Body of pancreas (tissue), 4 donors: ENCODE measurements around the gene SALL1. TPM values are rescaled to one million over a fixed set of nuclear protein-coding genes. Genes with fewer than 3 reads are reported as not detected.

Source experiments
- ATAC-seq: fragments of 150-250 bp; one replicate; pipeline ENCODE4 v1.9.1; 2016
- DNase-seq, 4 donors: peaks; one replicate each; pipeline ENCODE4 v3.0.0-alpha.2; 2019
- H3K27ac ChIP-seq, 4 donors: fragments of 200-600 bp; sonication (generic); 1 replicate in 3 of 4; 2 replicates in 1 of 4; pipeline versions ENCODE4 v1.5.1 to v1.6.1; 2016 to 2019; ENCODE audit warnings: mild to moderate bottlenecking in 1 of 4, mixed read lengths in 1 of 4, moderate library complexity in 1 of 4
- H3K27me3 ChIP-seq, 2 donors: fragments of 200-600 bp; sonication (generic); one replicate each; pipeline ENCODE4 v1.6.0; 2016; ENCODE audit warnings: mild to moderate bottlenecking in 1 of 2
- H3K36me3 ChIP-seq, 2 donors: fragments of 200-600 bp; sonication (generic); replicated peaks in 1 of 2; 2 replicates each; pipeline ENCODE4 v1.5.1; 2016; ENCODE audit warnings: low read depth in 2 of 2; ENCODE audit not compliant: insufficient read depth in 1 of 2
- H3K4me1 ChIP-seq: fragments of 200-600 bp; sonication (generic); one replicate; pipeline ENCODE4 v1.6.0; 2016
- H3K4me3 ChIP-seq, 2 donors: fragments of 200-600 bp; sonication (generic); 1 replicate in 1 of 2; 2 replicates in 1 of 2; pipeline ENCODE4 v1.5.1; 2016 to 2019
- H3K9me3 ChIP-seq, 3 donors: fragments of 200-600 bp; sonication (generic); 1 replicate in 2 of 3; 2 replicates in 1 of 3; pipeline ENCODE4 v1.5.1; 2016
- POLR2A ChIP-seq, 3 donors: fragments of 450-650 bp; IDR thresholded peaks; one replicate each; pipeline ENCODE4 v1.6.1; 2016; ENCODE audit warnings: antibody characterized with exemption in 3 of 3, mild to moderate bottlenecking in 2 of 3
- WGBS, 2 donors: methylation state at CpG; one replicate each; pipeline ENCODE4 v1.1.5; 2017; 5-methylcytosine and 5-hydroxymethylcytosine counted together
- intact Hi-C: fragments of 100-400 bp; cut with DNase I; formaldehyde crosslinking; loops from one replicate; pipeline ENCODE4 v1.15.1; 2023
- total RNA-seq, 2 donors: library from RNA; depleted of rRNA; stranded (reverse); fragments of >200 nt; gene quantifications; one replicate each; pipeline ENCODE4 v1.1.0, GENCODE V29; 2016
- TF ChIP-seq, protein P1 (sequence below), 7 experiments: fragments of 450-650 bp in 4 of 7; fragments of 200-600 bp in 3 of 7; sonication (generic) in 3 of 7; IDR thresholded peaks; one replicate each; pipeline ENCODE4 v1.5.1; 2016 to 2019; ENCODE audit warnings: antibody characterized with exemption in 7 of 7

SALL1 gene
- total RNA-seq, 2 donors from 2014 or later, result 0.52 TPM; not detected in 1

DNA sequence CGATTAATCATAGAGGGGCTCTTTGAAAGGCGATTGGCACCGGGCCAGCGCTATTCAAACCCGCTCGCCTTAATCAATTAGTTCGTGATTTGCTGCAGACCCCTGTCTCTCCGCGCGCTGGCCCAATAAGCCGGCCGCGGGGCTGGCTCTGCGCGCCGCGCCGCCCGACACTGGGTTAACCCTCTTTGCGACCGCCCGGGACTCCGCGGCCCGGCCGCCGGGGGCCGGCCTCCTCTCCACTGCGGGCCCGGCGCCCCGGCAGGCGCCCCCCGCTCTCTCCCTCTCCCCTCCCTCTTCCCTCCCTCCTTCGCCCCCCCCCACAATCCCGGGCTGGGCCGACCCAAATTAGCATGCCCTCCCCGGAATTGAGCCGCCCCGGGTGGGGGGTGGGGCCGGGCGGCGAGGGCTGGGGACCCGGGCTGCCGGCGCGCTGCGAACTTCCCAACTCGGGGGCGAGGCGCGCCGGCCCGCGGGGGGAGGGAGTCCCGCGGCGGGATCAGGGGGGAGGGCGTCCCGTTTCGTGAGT lies 428 bp upstream of the SALL1 start:
- H3K27ac ChIP-seq, result peak overlapping the region in 2 of 4 donors; percentile 18 to 53
- intact Hi-C loops, result loop anchor here (10.0 kb wide), 1 partner anchor 233 kb away; no protein-coding TSS in a partner anchor
- peaks cover 42% of the 10 kb centered on the region for H3K4me1 ChIP-seq

DNA sequence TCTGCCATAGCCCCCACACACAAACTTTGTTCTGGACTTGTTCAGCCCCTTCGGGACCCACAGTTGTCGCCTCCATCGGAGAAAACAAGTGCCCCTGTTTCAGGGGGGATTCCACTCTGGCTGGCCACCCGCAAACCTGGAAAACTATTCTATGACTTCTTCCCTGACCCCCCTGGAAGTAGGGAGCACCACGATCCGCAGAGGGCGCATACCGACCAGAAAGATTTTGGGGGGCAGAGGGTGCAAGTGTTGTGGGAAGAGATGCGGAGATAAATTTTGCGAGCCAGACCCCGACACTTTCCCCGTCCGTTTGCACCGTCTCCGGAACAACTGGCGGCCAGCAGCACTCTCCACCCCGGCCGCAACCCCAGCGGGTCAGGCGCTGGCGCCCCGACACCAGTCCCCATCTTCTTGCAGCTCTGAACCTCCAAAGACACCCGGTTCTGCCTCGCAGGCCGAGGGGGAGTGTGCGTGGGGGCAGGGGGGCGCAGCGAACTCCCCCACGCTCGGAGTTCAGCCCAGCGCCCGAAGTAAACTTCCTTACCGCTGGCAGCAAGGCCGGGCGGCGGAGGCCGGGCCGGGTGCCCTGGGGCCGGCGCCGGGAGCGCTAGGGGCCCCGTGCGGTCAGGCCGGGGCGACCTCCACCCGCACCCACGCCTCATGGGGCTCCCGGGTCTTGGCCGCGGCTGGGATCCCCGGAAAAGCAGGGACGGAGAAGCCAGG lies 744 bp downstream of the SALL1 start:
- Histone ChIP-seq H3K27ac (peak overlapping the region in 1 of 4 donors; percentile 38), H3K27me3 (peaks cover 4 to 54% of the 10 kb centered on the region in 2 donors), H3K4me3 (peak overlapping the region in 1 of 2 donors; percentile 17), H3K36me3 (no peaks in the 10 kb centered on the region), H3K4me1 (peaks cover 33% of the 10 kb centered on the region), H3K9me3 (no peaks in the 10 kb centered on the region)
- intact Hi-C loops, result loop anchor here (10.0 kb wide), 1 partner anchor 234 kb away; no protein-coding TSS in a partner anchor
- ATAC-seq, result no peak
- no peak for DNase-seq
- 5% methylated on average over 22 to 52 of the region's 53 CpGs for WGBS, 2 donors
- TF ChIP-seq POLR2A (IDR thresholded peaks at IDR 0.05), result no peak
- TF ChIP-seq, protein P1, sequence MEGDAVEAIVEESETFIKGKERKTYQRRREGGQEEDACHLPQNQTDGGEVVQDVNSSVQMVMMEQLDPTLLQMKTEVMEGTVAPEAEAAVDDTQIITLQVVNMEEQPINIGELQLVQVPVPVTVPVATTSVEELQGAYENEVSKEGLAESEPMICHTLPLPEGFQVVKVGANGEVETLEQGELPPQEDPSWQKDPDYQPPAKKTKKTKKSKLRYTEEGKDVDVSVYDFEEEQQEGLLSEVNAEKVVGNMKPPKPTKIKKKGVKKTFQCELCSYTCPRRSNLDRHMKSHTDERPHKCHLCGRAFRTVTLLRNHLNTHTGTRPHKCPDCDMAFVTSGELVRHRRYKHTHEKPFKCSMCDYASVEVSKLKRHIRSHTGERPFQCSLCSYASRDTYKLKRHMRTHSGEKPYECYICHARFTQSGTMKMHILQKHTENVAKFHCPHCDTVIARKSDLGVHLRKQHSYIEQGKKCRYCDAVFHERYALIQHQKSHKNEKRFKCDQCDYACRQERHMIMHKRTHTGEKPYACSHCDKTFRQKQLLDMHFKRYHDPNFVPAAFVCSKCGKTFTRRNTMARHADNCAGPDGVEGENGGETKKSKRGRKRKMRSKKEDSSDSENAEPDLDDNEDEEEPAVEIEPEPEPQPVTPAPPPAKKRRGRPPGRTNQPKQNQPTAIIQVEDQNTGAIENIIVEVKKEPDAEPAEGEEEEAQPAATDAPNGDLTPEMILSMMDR (IDR thresholded peaks at IDR 0.05), result no peak

More for the DNA sequence above, 428 bp upstream of the SALL1 start:
- Histone ChIP-seq H3K4me3 (peak overlapping the region in 1 of 2 donors; percentile 22), H3K36me3 (no peaks in the 10 kb centered on the region), H3K9me3 (no peaks in the 10 kb centered on the region), H3K27me3 (peaks cover 4 to 55% of the 10 kb centered on the region in 2 donors)
- WGBS, 2 donors, result 0 to 2% methylated on average over 11 to 22 of the region's 61 CpGs
- ATAC-seq, result peak; percentile 69
- peak; percentile 21 to 51 (median 43) for DNase-seq
- TF ChIP-seq, protein P1 (IDR thresholded peaks at IDR 0.05), result no peak
- TF ChIP-seq POLR2A (IDR thresholded peaks at IDR 0.05), result no peak

DNA sequence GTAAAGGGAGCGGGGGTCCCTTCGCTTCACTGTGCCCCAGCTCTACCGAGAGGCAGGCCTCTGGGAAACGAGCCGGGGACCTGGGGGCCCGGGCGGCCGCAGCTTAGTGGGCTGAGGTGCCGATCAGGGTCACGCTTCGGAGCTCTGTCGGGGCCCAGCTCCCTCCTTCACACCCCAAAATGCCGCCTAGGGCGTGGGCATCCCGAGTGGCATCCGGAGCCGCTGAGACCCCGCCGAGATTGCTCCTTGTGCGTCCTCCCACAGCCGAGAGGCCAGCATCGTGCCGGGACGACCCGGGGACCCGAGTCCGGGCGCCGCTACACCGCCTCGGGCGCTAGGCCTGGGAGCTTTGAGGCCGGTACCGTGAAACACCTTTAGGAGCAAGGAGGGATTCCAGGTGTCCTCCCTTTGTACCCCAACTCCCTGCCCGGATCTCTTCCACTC lies 1.3 kb downstream of the SALL1 start:
- no peak overlapping the region for H3K27ac ChIP-seq
- DNase-seq (no peak), ATAC-seq (no peak)
- H3K9me3 ChIP-seq, result no peaks in the 10 kb centered on the region
- peaks cover 27% of the 10 kb centered on the region for H3K4me1 ChIP-seq
- no peak overlapping the region for H3K4me3 ChIP-seq
- no peaks in the 10 kb centered on the region for H3K36me3 ChIP-seq
- intact Hi-C loops, result loop anchor here (10.0 kb wide), 1 partner anchor 235 kb away; no protein-coding TSS in a partner anchor
- 23 to 46% methylated on average over 10 to 31 of the region's 35 CpGs for WGBS, 2 donors
- peaks cover 4 to 48% of the 10 kb centered on the region in 2 donors for H3K27me3 ChIP-seq
- TF ChIP-seq POLR2A (IDR thresholded peaks at IDR 0.05), result no peak
- TF ChIP-seq, protein P1 (IDR thresholded peaks at IDR 0.05), result no peak

DNA sequence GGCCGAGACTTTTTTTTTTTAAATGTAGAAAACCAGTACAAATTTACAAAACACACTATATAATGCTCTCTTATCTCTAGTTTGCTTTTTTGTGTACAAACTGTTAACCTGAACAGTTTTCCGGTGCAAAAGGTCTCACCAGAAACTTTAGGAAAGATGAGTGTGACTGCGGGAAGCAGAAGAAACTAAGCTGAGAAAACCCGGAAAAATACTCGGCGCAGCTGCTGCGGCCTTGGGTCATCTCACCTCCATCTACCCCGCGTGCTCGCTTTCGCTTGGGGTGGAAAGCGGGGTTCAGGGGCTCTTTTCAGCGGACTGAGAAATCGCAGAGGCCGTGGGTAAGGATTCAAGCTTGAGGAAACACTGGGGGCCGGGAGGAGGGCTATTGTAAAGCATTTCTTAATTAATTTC lies 1.8 kb downstream of the SALL1 start:
- H3K36me3 ChIP-seq, result no peaks in the 10 kb centered on the region
- 68 to 75% methylated on average over 16 of the region's 16 CpGs for WGBS, 2 donors
- intact Hi-C loops, result no loop called here
- H3K27ac ChIP-seq, result no peak overlapping the region
- peaks cover 26% of the 10 kb centered on the region for H3K4me1 ChIP-seq
- H3K4me3 ChIP-seq, result no peak overlapping the region
- no peaks in the 10 kb centered on the region for H3K9me3 ChIP-seq
- TF ChIP-seq POLR2A (IDR thresholded peaks at IDR 0.05), result no peak
- ATAC-seq (no peak), DNase-seq (no peak)
- H3K27me3 ChIP-seq, result peaks cover 4 to 43% of the 10 kb centered on the region in 2 donors

DNA sequence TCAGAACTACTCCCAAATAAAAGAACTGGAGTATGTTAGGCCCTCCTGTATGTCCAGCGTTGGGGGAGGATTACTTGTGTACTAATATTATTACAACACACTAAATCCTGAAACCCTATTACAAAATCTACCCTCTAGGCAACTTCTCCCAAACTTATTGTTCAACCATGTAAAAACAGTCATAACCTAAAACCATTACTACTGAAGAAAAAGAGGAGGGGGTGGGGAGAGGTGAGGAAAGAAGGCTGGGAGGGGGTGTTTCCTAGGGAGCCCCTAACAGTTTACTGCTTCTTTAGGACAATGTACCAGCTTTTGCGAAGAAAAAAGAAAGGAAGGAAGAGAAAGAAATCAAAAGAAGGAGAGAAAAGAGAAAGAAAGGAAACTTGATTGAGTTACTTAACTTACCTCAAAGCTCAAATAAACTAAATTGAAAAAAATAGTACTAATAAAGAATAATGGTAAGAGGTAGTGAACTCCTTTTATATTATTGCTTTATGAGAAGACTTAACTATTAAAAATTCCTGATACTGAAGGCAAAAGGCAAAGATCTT lies 2.3 kb downstream of the SALL1 start:
- DNase-seq, result no peak
- 79 to 83% methylated on average over 2 of the region's 2 CpGs for WGBS, 2 donors
- no peak for ATAC-seq
- no peaks in the 10 kb centered on the region for H3K9me3 ChIP-seq
- TF ChIP-seq POLR2A (IDR thresholded peaks at IDR 0.05), result no peak
- intact Hi-C loops, result no loop called here
- no peak overlapping the region for H3K27ac ChIP-seq
- peaks cover 4 to 38% of the 10 kb centered on the region in 2 donors for H3K27me3 ChIP-seq
- no peaks in the 10 kb centered on the region for H3K36me3 ChIP-seq
- H3K4me1 ChIP-seq, result peaks cover 26% of the 10 kb centered on the region
- no peak overlapping the region for H3K4me3 ChIP-seq
